Gastroesophageal sphincter (tissue), 4 donors: ENCODE results near the gene NUDT12. TPM values are rescaled to one million over a fixed set of nuclear protein-coding genes. Genes with fewer than 3 reads are reported as not detected.

Source experiments
- ATAC-seq: fragments of 150-250 bp; one replicate; pipeline ENCODE4 v1.9.1; 2016; ENCODE audit warnings: mild to moderate bottlenecking, moderate library complexity
- H3K27ac ChIP-seq, 4 donors: fragments of 200-600 bp; sonication (generic) in 3 of 4; 1 replicate in 3 of 4; 2 replicates in 1 of 4; pipeline ENCODE4 v1.5.1; 2016 to 2019
- H3K27me3 ChIP-seq: fragments of 200-600 bp; sonication (generic); one replicate; pipeline ENCODE4 v1.5.1; 2019
- H3K36me3 ChIP-seq, 2 donors: fragments of 200-600 bp; sonication (generic); one replicate each; pipeline ENCODE4 v1.5.1; 2019; ENCODE audit warnings: control low read depth in 1 of 2
- H3K4me1 ChIP-seq, 3 donors: fragments of 200-600 bp; sonication (generic); 1 replicate in 2 of 3; 2 replicates in 1 of 3; pipeline ENCODE4 v1.5.1; 2016 to 2019; ENCODE audit warnings: control low read depth in 2 of 3
- H3K4me3 ChIP-seq, 2 donors: fragments of 200-600 bp; sonication (generic); one replicate each; pipeline ENCODE4 v1.5.1; 2019; ENCODE audit warnings: mild to moderate bottlenecking in 1 of 2, moderate library complexity in 1 of 2
- H3K9me3 ChIP-seq, 3 donors: fragments of 200-600 bp; sonication (generic); one replicate each; pipeline ENCODE4 v1.5.1; 2017 to 2019; ENCODE audit warnings: control low read depth in 2 of 3
- EP300 ChIP-seq: sonication (generic); formaldehyde crosslinking; IDR thresholded peaks from one replicate; pipeline ENCODE4 v1.6.1; 2017; ENCODE audit warnings: antibody characterized with exemption, mild to moderate bottlenecking
- POLR2A ChIP-seq, 2 donors: fragments of 450-650 bp; IDR thresholded peaks; one replicate each; pipeline ENCODE4 v1.6.1; 2017; ENCODE audit warnings: antibody characterized with exemption in 2 of 2, mild to moderate bottlenecking in 2 of 2, moderate library complexity in 1 of 2
- POLR2AphosphoS5 ChIP-seq: sonication (generic); formaldehyde crosslinking; IDR thresholded peaks from one replicate; pipeline ENCODE4 v1.6.1; 2017; ENCODE audit warnings: antibody characterized with exemption
- WGBS, 2 donors: methylation state at CpG; one replicate each; pipeline ENCODE4 v1.1.5; 2018; ENCODE audit warnings: low coverage in 1 of 2; 5-methylcytosine and 5-hydroxymethylcytosine counted together
- total RNA-seq, 4 donors: library from RNA; depleted of rRNA; stranded (reverse); fragments of >200 nt; gene quantifications; one replicate each; pipeline ENCODE4 v1.1.0, GENCODE V29; 2016
- TF ChIP-seq, protein P1 (sequence below), 4 experiments: fragments of 200-600 bp in 2 of 4; fragments of 450-650 bp in 2 of 4; sonication (generic) in 1 of 4; IDR thresholded peaks; one replicate each; pipeline ENCODE4 v1.5.1; 2017 to 2019; ENCODE audit warnings: antibody characterized with exemption in 4 of 4, mild to moderate bottlenecking in 2 of 4, moderate library complexity in 2 of 4

Gene NUDT12
- total RNA-seq, 4 donors from 2014 or later, result 6.2 to 20.7 (median 9.9) TPM

DNA sequence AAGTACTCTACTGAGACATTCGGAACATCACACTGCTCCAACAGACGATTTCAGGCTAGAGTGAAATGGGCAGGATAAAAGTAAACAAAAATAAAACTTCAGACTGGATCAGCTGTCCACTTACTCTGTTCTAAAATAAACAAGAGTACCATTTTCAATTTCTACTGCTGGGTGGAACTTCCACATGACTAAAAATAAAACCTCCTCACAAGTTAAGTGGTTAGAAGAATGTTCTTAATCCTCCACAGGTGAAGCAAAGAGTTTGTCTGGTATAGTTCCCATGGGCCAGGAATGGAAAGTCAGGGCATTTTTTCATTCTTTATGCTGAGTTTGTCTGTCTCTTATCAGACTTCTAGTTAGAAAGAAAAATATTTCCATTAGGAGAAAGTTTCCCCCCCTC, 15.7 kb downstream of the NUDT12 start:
- Histone ChIP-seq H3K9me3 (no peaks in the 10 kb centered on the region), H3K27me3 (no peaks in the 10 kb centered on the region), H3K27ac (no peak overlapping the region), H3K4me1 (no peaks in the 10 kb centered on the region), H3K4me3 (no peak overlapping the region), H3K36me3 (peaks cover 0 to 18% of the 10 kb centered on the region in 2 donors)
- 47 to 56% methylated on average over 2 of the region's 2 CpGs for WGBS, 2 donors
- no peak for ATAC-seq
- TF ChIP-seq, protein P1, sequence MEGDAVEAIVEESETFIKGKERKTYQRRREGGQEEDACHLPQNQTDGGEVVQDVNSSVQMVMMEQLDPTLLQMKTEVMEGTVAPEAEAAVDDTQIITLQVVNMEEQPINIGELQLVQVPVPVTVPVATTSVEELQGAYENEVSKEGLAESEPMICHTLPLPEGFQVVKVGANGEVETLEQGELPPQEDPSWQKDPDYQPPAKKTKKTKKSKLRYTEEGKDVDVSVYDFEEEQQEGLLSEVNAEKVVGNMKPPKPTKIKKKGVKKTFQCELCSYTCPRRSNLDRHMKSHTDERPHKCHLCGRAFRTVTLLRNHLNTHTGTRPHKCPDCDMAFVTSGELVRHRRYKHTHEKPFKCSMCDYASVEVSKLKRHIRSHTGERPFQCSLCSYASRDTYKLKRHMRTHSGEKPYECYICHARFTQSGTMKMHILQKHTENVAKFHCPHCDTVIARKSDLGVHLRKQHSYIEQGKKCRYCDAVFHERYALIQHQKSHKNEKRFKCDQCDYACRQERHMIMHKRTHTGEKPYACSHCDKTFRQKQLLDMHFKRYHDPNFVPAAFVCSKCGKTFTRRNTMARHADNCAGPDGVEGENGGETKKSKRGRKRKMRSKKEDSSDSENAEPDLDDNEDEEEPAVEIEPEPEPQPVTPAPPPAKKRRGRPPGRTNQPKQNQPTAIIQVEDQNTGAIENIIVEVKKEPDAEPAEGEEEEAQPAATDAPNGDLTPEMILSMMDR (IDR thresholded peaks at IDR 0.05), result no peak
- no peak for TF ChIP-seq POLR2AphosphoS5
- no peak for TF ChIP-seq POLR2A (IDR thresholded peaks at IDR 0.05)
- no peak for TF ChIP-seq EP300

DNA sequence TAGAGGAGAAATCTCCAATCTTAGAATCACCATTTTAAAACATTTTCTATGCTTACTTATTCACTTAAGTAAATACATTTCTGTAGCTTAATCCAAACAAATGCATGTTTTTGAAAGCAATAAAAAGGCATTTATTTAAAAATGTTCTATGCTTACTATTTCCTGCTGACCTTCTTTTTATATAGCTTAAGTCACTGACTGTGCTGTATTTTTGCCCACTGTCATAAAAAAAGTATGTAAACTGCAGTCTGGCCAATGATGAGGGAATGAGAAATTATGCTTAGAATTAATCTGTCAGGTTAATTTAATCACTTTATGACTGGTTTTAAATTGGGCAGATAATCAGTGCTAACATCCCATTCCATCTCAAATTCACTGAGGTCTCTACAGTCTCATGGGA, 20.1 kb downstream of the NUDT12 start:
- Histone ChIP-seq H3K4me3 (no peak overlapping the region), H3K36me3 (no peaks in the 10 kb centered on the region), H3K27ac (no peak overlapping the region), H3K27me3 (no peaks in the 10 kb centered on the region), H3K9me3 (no peaks in the 10 kb centered on the region), H3K4me1 (no peaks in the 10 kb centered on the region)
- TF ChIP-seq, protein P1 (IDR thresholded peaks at IDR 0.05), result no peak
- no peak for TF ChIP-seq EP300
- TF ChIP-seq POLR2A (IDR thresholded peaks at IDR 0.05), result no peak
- no peak for TF ChIP-seq POLR2AphosphoS5
- ATAC-seq, result no peak

DNA sequence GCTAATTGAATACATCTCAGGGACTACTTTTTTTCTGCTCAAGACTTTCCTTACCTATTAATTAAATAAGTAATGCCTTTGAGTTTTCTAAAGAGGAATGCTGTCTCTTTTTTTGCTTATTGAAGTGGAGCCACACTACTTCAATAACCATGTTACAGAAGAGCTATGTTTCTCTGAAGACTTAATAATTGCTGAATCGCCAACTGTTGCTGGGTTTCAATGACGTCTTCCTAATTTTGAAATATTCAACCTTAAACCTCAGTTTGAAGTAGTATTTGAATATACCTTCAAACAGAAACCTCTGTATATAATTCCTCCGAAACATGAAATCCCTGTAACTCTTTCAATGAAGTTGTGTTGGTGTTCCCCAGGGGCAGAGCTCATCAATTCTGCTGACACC, 21.0 kb downstream of the NUDT12 start:
- TF ChIP-seq POLR2A (IDR thresholded peaks at IDR 0.05) (no peak), POLR2AphosphoS5 (no peak), EP300 (no peak)
- TF ChIP-seq, protein P1 (IDR thresholded peaks at IDR 0.05), result no peak
- no peak for ATAC-seq
- H3K27ac ChIP-seq, result no peak overlapping the region
- H3K36me3 ChIP-seq, result no peaks in the 10 kb centered on the region
- no peaks in the 10 kb centered on the region for H3K4me1 ChIP-seq
- H3K4me3 ChIP-seq, result no peak overlapping the region
- WGBS, 2 donors, result 81 to 85% methylated on average over 3 of the region's 3 CpGs
- no peaks in the 10 kb centered on the region for H3K9me3 ChIP-seq
- no peaks in the 10 kb centered on the region for H3K27me3 ChIP-seq

DNA sequence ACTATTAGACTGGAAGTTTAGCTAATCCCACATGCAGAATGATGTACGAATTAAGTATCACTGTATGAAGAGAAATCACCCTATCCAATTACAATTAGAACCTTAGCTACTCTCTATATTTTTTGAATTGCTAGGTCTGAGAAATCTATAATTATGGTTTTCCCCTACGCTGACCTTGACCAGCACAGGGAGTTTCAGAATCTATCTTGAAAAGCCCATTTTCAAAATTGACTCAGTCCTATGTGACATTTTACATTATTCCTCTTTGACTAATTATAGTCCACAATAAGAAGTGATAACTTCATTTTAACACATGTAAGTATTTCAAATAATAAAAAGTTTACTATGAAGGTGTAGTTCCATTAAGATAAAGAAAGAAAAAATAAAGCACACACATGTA, 21.5 kb downstream of the NUDT12 start:
- ATAC-seq, result no peak
- no peaks in the 10 kb centered on the region for H3K27me3 ChIP-seq
- no peaks in the 10 kb centered on the region for H3K9me3 ChIP-seq
- H3K4me3 ChIP-seq, result no peak overlapping the region
- TF ChIP-seq POLR2A (IDR thresholded peaks at IDR 0.05) (no peak), POLR2AphosphoS5 (no peak), EP300 (no peak)
- TF ChIP-seq, protein P1 (IDR thresholded peaks at IDR 0.05), result no peak
- 88 to 94% methylated on average over 2 of the region's 2 CpGs for WGBS, 2 donors
- H3K27ac ChIP-seq, result no peak overlapping the region
- no peaks in the 10 kb centered on the region for H3K36me3 ChIP-seq
- H3K4me1 ChIP-seq, result no peaks in the 10 kb centered on the region

DNA sequence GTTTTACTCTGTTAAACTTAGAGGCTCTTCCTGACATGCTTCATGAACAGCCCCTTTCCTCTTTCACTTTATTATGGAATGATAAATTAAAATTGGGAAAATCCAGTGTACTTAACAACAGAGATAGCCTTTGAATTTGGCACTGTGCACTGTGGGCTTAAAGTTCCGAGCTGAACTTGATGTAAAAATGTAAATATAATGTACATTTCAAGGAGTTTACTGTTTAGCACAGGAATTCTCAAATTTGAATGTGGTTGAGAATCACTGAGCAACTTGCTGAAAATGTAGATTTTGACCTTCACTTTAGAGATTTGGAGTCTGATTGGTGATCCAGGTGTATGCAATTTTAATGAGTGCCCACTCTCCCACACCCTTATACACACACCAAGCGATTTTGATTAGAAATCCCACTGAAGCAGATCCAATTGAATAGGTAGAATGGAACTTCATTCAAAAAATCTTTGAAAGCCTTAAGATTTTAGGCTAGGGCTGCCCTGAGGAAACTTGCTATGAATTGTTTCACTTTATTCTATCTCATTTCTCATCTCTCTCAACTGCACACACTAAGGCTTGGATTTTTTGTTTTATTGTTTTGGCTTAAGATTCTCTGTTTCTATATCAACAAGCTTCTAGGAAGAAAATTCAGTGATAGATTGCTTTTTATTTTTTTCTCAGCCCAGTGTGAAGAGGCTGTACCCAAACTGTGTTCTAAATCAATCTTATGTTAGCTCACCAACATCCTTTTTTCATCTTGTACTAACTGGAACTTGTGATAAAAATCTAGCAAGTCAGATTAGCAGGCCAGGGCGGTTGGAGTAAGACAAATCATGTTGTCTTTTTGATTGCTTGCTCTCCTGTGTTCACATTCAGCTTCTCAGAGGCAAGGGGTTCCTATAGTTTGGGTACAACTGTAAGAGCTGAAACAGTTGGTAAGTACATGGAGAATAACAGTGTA, 22.9 kb downstream of the NUDT12 start:
- ATAC-seq, result no peak
- Histone ChIP-seq H3K9me3 (no peaks in the 10 kb centered on the region), H3K36me3 (no peaks in the 10 kb centered on the region), H3K27ac (no peak overlapping the region), H3K4me1 (no peaks in the 10 kb centered on the region), H3K4me3 (no peak overlapping the region), H3K27me3 (no peaks in the 10 kb centered on the region)
- TF ChIP-seq, protein P1 (IDR thresholded peaks at IDR 0.05), result no peak
- no peak for TF ChIP-seq POLR2AphosphoS5
- no peak for TF ChIP-seq EP300
- TF ChIP-seq POLR2A (IDR thresholded peaks at IDR 0.05), result no peak
- 34 to 68% methylated on average over 3 of the region's 3 CpGs for WGBS, 2 donors
